K562 (cell line): Measurements from ENCODE around the gene KLRF1. TPM values are rescaled to one million over a fixed set of nuclear protein-coding genes. Genes with fewer than 3 reads are reported as not detected.
A peak's percentile ranks its signal among the peaks of the same experiment; 100 is the strongest.

Experiments
- ATAC-seq: fragments of 200-7000 bp; cut with Tn5 transposase; 3 replicates; pipeline ENCODE4 v1.9.1; 2020; ENCODE audit warnings: moderate library complexity
- BruUV-seq: library from RNA; stranded (reverse); fragments of 400-500 nt; replicated peaks from 2 replicates; lab custom pipeline; 2021; lab: Mats Ljungman, UMichigan
- CTCF ChIA-PET: fragments of 300-600 bp; formaldehyde crosslinking; extraction: SDS; loops from one replicate; lab custom pipeline; 2021; ENCODE audit warnings: low intra/inter-chr PET ratio; lab: Yijun Ruan, JAX
- POLR2A ChIA-PET: fragments of 300-600, 350-650 bp; sonication (Branson Sonifier 250); formaldehyde crosslinking; extraction: SDS; loops from one replicate; lab custom pipeline; 2021; ENCODE audit warnings: antibody characterized with exemption, inconsistent platforms; lab: Yijun Ruan, JAX
- DNase-seq, 4 experiments: peaks; one replicate each; pipeline versions ENCODE4 v3.0.0 to v3.0.0-alpha.2; 2011 to 2018; ENCODE audit warnings: low spot score in 3 of 4, mixed read lengths in 3 of 4; ENCODE audit errors: extremely low read depth in 1 of 4
- FAIRE-seq: peaks from 2 replicates; lab custom pipeline; 2011; peaks lifted over from hg19 to GRCh38; lab: Jason Lieb, UNC
- H2AFZ ChIP-seq: 2 replicates; pipeline ENCODE4 v1.6.0; 2011; ENCODE audit warnings: low read depth, low read length, control low read depth, inconsistent platforms
- H3K27ac ChIP-seq: fragments of 200-600 bp; 3 replicates; pipeline ENCODE4 v1.8.0; 2011; ENCODE audit warnings: low read depth, mild to moderate bottlenecking, control low read depth, inconsistent platforms, low read length, moderate library complexity, mixed read lengths; ENCODE audit errors: extremely low read depth
- H3K27me3 ChIP-seq, 2 experiments: fragments of 300-600 bp in 1 of 2; 2 replicates in 1 of 2; 3 replicates in 1 of 2; pipeline versions ENCODE4 v1.6.0 to v1.8.0; 2011; ENCODE audit warnings: inconsistent platforms in 2 of 2, low read length in 2 of 2, mild to moderate bottlenecking in 1 of 2, mixed read lengths in 1 of 2, moderate library complexity in 1 of 2; ENCODE audit not compliant: control insufficient read depth in 2 of 2, insufficient read depth in 2 of 2
- H3K36me3 ChIP-seq: fragments of 300-600 bp; 3 replicates; pipeline ENCODE4 v1.8.0; 2011; ENCODE audit warnings: mild to moderate bottlenecking, low read length, inconsistent platforms; ENCODE audit not compliant: control insufficient read depth, insufficient read depth
- H3K4me1 ChIP-seq, 2 experiments: fragments of 200-600 bp in 1 of 2; replicated peaks in 1 of 2; 2 replicates in 1 of 2; 3 replicates in 1 of 2; pipeline versions ENCODE4 v1.5.1 to v1.8.0; 2011; ENCODE audit warnings: inconsistent platforms in 2 of 2, low read length in 2 of 2, mild to moderate bottlenecking in 1 of 2, mixed read lengths in 1 of 2, moderate library complexity in 1 of 2; ENCODE audit not compliant: control insufficient read depth in 2 of 2, insufficient read depth in 2 of 2
- H3K4me2 ChIP-seq: 2 replicates; pipeline ENCODE4 v1.6.1; 2011; ENCODE audit warnings: low read length, control low read depth, inconsistent platforms, mixed read lengths; ENCODE audit not compliant: insufficient read depth
- H3K4me3 ChIP-seq: fragments of 200-600 bp; sonication (generic), shearing (Covaris generic); 2 replicates; pipeline ENCODE4 v1.5.1; 2016; ENCODE audit warnings: control low read depth, inconsistent platforms
- H3K79me2 ChIP-seq: fragments of 200-600 bp; 3 replicates; pipeline ENCODE4 v1.8.0; 2011; ENCODE audit warnings: low read length, inconsistent platforms; ENCODE audit not compliant: control insufficient read depth, insufficient read depth
- H3K9ac ChIP-seq, 2 experiments: 2 replicates each; pipeline versions ENCODE4 v1.6.0 to v1.6.1; 2011; ENCODE audit warnings: low read depth in 2 of 2, low read length in 2 of 2, control low read depth in 1 of 2, inconsistent platforms in 1 of 2, mild to moderate bottlenecking in 1 of 2, mixed read lengths in 1 of 2; ENCODE audit not compliant: insufficient read depth in 1 of 2
- H3K9me1 ChIP-seq: one replicate; pipeline ENCODE4 v1.6.0; 2011; ENCODE audit warnings: inconsistent platforms, mild to moderate bottlenecking, low read length, moderate library complexity; ENCODE audit not compliant: control insufficient read depth, insufficient read depth
- H3K9me3 ChIP-seq: replicated peaks from 2 replicates; pipeline ENCODE4 v1.5.1; 2011; ENCODE audit warnings: low read depth, low read length, inconsistent platforms; ENCODE audit not compliant: control insufficient read depth, insufficient read depth
- H4K20me1 ChIP-seq: replicated peaks from 2 replicates; pipeline ENCODE4 v1.6.1; 2011; ENCODE audit warnings: low read length, inconsistent platforms, mixed read lengths; ENCODE audit not compliant: control insufficient read depth, insufficient read depth
- DIDO1 ChIP-seq: fragments of 450-650 bp; IDR thresholded peaks from 2 replicates; pipeline ENCODE4 v1.6.1; 2016; ENCODE audit warnings: low read depth, missing biosample characterization, missing genetic modification characterization
- MTA3 ChIP-seq: fragments of 450-650 bp; formaldehyde crosslinking; IDR thresholded peaks from 2 replicates; pipeline ENCODE4 v1.6.1; 2017; ENCODE audit warnings: mild to moderate bottlenecking, borderline replicate concordance
- RB1 ChIP-seq: fragments of 450-650 bp; IDR thresholded peaks from 2 replicates; pipeline ENCODE4 v1.6.1; 2017; ENCODE audit warnings: low read depth, mild to moderate bottlenecking
- SMAD3 ChIP-seq: fragments of 450-650 bp; formaldehyde crosslinking; conservative IDR thresholded peaks from 2 replicates; pipeline ENCODE4 v1.4.0; 2020; ENCODE audit warnings: mild to moderate bottlenecking
- SUPT5H ChIP-seq: fragments of 450-650 bp; IDR thresholded peaks from 2 replicates; pipeline ENCODE4 v1.6.1; 2016
- TAF15 ChIP-seq: fragments of 200-400 bp; formaldehyde crosslinking; IDR thresholded peaks from 2 replicates; pipeline ENCODE4 v1.6.1; 2017; ENCODE audit warnings: mild to moderate bottlenecking, low read depth, low read length, moderate library complexity
- TAF7 ChIP-seq: fragments of 450-650 bp; IDR thresholded peaks from 2 replicates; pipeline ENCODE4 v1.6.1; 2016; ENCODE audit warnings: missing genetic modification characterization, missing compliant biosample characterization
- ZNF830 ChIP-seq: fragments of 250-450 bp; sonication (Bioruptor Pico); IDR thresholded peaks from 2 replicates; pipeline ENCODE4 v1.5.0; 2021; ENCODE audit warnings: mild to moderate bottlenecking
- WGBS: fragments of 100-300 bp; shearing (Covaris generic); methylation state at CpG from one replicate; pipeline ENCODE4 v1.1.6; 2016; ENCODE audit warnings: low coverage, mixed read lengths; ENCODE audit not compliant: insufficient coverage; ENCODE audit errors: missing lambda C conversion rate; 5-methylcytosine and 5-hydroxymethylcytosine counted together
- in situ Hi-C: fragments of 300-500 bp; cut with MboI; formaldehyde crosslinking; loops from 4 replicates; pipeline ENCODE4 v1.15.0; 2018; ENCODE audit warnings: inconsistent platforms, mixed read lengths
- intact Hi-C: fragments of 100-400 bp; cut with micrococcal nuclease; formaldehyde crosslinking; loops from 2 replicates; pipeline ENCODE4 v1.14.2; 2022
- polyA plus RNA-seq, 8 experiments: library from polyadenylated mRNA; depleted of rRNA in 4 of 8; stranded (reverse) in 5 of 8; unstranded in 3 of 8; fragments of >200 nt; fragmentation: Nextera tagmentation in 2 of 8; fragmentation: Illumina TruSeq in 1 of 8; extraction: Ambion mirVana in 2 of 8; extraction: Trizol in 1 of 8; gene quantifications; 2 replicates each; pipeline versions ENCODE4 v1.2.1 to v1.2.3, GENCODE V29; 2011 to 2014; ENCODE audit warnings: inconsistent platforms in 1 of 8, missing spikeins in 1 of 8
- total RNA-seq, 7 experiments: library from RNA; depleted of rRNA in 6 of 7; stranded (reverse); fragments of >200 nt in 6 of 7; fragmentation: Illumina TruSeq in 2 of 7; extraction: Trizol in 2 of 7; gene quantifications; 2 replicates each; pipeline versions ENCODE4 v1.2.1 to v1.2.3, GENCODE V29; 2011 to 2021; ENCODE audit warnings: low replicate concordance in 1 of 7
- TF ChIP-seq, protein P1 (sequence below): fragments of 450-650 bp; IDR thresholded peaks from 2 replicates; pipeline ENCODE4 v1.6.1; 2016; ENCODE audit warnings: low read depth
- TF ChIP-seq, protein P2 (sequence below), 2 experiments: IDR thresholded peaks in 1 of 2; conservative IDR thresholded peaks in 1 of 2; 2 replicates each; pipeline ENCODE4 v1.6.1; 2016; ENCODE audit warnings: low read depth in 2 of 2, mild to moderate bottlenecking in 1 of 2, missing compliant biosample characterization in 1 of 2, missing genetic modification characterization in 1 of 2, moderate library complexity in 1 of 2

Gene KLRF1
- total and polyA plus RNA-seq, 9 of the 15 experiments (the other 6 are each of a cell fraction or from before 2014, with no cell fraction given): 0.48 to 1.8 (median 1.1) TPM

DNA sequence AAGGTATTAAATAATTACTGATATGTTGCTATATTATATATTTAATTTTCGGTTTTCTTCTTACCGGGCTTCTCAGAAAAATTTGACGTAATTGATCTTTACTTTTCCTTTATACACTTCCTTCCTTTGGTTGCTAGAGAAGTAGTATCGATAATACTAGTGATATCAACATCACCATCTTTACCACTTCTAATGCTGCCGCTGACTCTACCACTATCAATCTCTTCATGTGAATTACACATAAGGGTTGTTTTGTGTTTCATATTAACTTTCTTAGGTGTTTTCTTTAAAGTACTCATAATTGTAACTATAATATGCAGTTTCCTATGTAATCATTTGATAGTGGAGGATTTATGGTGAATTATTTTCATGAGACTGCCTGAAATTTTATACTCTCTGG is 30.9 kb upstream of the KLRF1 start:
- Histone ChIP-seq H3K27me3 (no peaks in the 10 kb centered on the region), H3K36me3 (no peaks in the 10 kb centered on the region), H3K4me2 (no peak overlapping the region), H3K9me1 (no peaks in the 10 kb centered on the region), H3K27ac (peak overlapping the region; percentile 64; the same call in 2 of the 3 replicates), H3K9ac (peak overlapping the region in 1 of 2 experiments; percentile 49; a peak in 1 of 4 replicates), H3K4me3 (no peak overlapping the region), H4K20me1 (no peaks in the 10 kb centered on the region), H3K4me1 (peaks cover 0 to 17% of the 10 kb centered on the region in 2 experiments; a peak in 2 of 5 replicates), H2AFZ (peak overlapping the region; percentile 91), H3K9me3 (no peaks in the 10 kb centered on the region), H3K79me2 (peaks cover 3% of the 10 kb centered on the region; the same call in 1 of the 3 replicates)
- ATAC-seq (no peak), FAIRE-seq (no peak), DNase-seq (no peak)
- 60% methylated on average over 5 of the region's 5 CpGs for WGBS
- CTCF ChIA-PET: interaction anchor here (0.6 to 5.8 kb wide), 2 partner anchors 27 to 46 kb away, joined by 3 to 71 read pairs; no protein-coding TSS in a partner anchor
- in situ Hi-C loops (loop anchor here (5.0 kb wide), 1 partner anchor 44 kb away; no protein-coding TSS in a partner anchor), intact Hi-C loops (loop anchor here (5.0 kb wide), 1 partner anchor 164 kb away; no protein-coding TSS in a partner anchor)
- POLR2A ChIA-PET: interaction anchor here (0.9 kb wide), 1 partner anchor 41 kb away, joined by 3 read pairs; no protein-coding TSS in a partner anchor
- BruUV-seq: no TSS peak
- no peak for TF ChIP-seq TAF15
- TF ChIP-seq SUPT5H: no peak
- no peak for TF ChIP-seq TAF7 (tag)
- TF ChIP-seq, protein P1, sequence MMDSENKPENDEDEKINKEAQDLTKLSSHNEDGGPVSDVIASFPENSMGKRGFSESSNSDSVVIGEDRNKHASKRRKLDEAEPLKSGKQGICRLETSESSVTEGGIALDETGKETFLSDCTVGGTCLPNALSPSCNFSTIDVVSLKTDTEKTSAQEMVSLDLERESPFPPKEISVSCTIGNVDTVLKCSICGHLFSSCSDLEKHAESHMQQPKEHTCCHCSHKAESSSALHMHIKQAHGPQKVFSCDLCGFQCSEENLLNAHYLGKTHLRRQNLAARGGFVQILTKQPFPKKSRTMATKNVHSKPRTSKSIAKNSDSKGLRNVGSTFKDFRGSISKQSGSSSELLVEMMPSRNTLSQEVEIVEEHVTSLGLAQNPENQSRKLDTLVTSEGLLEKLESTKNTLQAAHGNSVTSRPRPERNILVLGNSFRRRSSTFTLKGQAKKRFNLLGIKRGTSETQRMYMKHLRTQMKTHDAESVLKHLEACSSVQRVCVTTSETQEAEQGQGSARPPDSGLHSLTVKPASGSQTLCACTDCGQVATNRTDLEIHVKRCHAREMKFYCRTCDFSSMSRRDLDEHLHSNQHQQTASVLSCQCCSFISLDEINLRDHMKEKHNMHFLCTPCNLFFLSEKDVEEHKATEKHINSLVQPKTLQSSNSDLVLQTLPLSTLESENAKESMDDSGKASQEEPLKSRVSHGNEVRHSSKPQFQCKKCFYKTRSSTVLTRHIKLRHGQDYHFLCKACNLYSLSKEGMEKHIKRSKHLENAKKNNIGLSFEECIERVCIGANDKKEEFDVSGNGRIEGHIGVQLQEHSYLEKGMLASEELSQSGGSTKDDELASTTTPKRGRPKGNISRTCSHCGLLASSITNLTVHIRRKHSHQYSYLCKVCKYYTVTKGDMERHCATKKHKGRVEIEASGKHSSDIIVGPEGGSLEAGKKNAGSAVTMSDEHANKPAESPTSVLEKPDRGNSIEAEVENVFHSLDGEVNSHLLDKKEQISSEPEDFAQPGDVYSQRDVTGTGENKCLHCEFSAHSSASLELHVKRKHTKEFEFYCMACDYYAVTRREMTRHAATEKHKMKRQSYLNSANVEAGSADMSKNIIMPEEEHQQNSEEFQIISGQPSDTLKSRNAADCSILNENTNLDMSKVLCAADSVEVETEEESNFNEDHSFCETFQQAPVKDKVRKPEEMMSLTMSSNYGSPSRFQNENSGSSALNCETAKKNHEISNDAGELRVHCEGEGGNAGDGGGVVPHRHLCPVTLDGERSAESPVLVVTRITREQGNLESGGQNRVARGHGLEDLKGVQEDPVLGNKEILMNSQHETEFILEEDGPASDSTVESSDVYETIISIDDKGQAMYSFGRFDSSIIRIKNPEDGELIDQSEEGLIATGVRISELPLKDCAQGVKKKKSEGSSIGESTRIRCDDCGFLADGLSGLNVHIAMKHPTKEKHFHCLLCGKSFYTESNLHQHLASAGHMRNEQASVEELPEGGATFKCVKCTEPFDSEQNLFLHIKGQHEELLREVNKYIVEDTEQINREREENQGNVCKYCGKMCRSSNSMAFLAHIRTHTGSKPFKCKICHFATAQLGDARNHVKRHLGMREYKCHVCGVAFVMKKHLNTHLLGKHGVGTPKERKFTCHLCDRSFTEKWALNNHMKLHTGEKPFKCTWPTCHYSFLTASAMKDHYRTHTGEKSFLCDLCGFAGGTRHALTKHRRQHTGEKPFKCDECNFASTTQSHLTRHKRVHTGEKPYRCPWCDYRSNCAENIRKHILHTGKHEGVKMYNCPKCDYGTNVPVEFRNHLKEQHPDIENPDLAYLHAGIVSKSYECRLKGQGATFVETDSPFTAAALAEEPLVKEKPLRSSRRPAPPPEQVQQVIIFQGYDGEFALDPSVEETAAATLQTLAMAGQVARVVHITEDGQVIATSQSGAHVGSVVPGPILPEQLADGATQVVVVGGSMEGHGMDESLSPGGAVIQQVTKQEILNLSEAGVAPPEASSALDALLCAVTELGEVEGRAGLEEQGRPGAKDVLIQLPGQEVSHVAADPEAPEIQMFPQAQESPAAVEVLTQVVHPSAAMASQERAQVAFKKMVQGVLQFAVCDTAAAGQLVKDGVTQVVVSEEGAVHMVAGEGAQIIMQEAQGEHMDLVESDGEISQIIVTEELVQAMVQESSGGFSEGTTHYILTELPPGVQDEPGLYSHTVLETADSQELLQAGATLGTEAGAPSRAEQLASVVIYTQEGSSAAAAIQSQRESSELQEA: no peak
- TF ChIP-seq ZNF830: no peak
- TF ChIP-seq DIDO1: no peak
- TF ChIP-seq SMAD3: no peak
- no peak for TF ChIP-seq MTA3
- TF ChIP-seq, protein P2, sequence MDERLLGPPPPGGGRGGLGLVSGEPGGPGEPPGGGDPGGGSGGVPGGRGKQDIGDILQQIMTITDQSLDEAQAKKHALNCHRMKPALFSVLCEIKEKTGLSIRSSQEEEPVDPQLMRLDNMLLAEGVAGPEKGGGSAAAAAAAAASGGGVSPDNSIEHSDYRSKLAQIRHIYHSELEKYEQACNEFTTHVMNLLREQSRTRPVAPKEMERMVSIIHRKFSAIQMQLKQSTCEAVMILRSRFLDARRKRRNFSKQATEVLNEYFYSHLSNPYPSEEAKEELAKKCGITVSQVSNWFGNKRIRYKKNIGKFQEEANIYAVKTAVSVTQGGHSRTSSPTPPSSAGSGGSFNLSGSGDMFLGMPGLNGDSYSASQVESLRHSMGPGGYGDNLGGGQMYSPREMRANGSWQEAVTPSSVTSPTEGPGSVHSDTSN (CRISPR knock-in tag; IDR thresholded peaks at IDR 0.05; ENCODE audit: low read depth): no peak
- TF ChIP-seq, protein P2 (tag; conservative IDR thresholded peaks at IDR 0.05; ENCODE audit: low read depth): no peak
- TF ChIP-seq RB1: no peak
